ENCODE data around the gene TCEA2. TPM values are rescaled to one million over a fixed set of nuclear protein-coding genes. Genes with fewer than 3 reads are reported as not detected.

Gene TCEA2
- 25.5 and 43.8 TPM in 2 replicates for total RNA-seq

GRCh38 chr20:64062596-64063388 lies at the start of gene TCEA2:
Gene TCEA2, plus strand, starts transcription at chr20:64063198. Its CDS starts 115 bp downstream, at chr20:64063313.

GRCh38 chr20:64035933-64036345 lies 27.1 kb upstream of the TCEA2 start, which contains the start of gene C20orf204:
Gene C20orf204, plus strand, starts transcription at chr20:64036182. Its CDS starts 142 bp downstream, at chr20:64036324.

GRCh38 chr20:64049060-64049877 lies 13.7 kb upstream of the TCEA2 start, which contains the start of gene SOX18:
Gene SOX18, minus strand, starts transcription at chr20:64049639. Its CDS starts 123 bp downstream, at chr20:64049516.

GRCh38 chr20:64079273-64080012 lies 16.4 kb downstream of the TCEA2 start, which contains the start of gene RGS19:
Gene RGS19, minus strand, starts transcription at chr20:64079518. Its CDS starts 2,632 bp downstream, at chr20:64076886.

GRCh38 chr20:64080013-64080812 lies 17.2 kb downstream of the TCEA2 start, which contains the start of gene OPRL1:
Gene OPRL1, plus strand, starts transcription at chr20:64080082. Its CDS starts 12,639 bp downstream, at chr20:64092721.

GRCh38 chr20:64083804-64084684 lies 21.0 kb downstream of the TCEA2 start, which contains the start of gene LKAAEAR1:
Gene LKAAEAR1, minus strand, starts transcription at chr20:64084398. Its CDS starts 179 bp downstream, at chr20:64084219.

GRCh38 chr20:64106981-64107735 lies 44.2 kb downstream of the TCEA2 start, which contains the start of gene NPBWR2:
Gene NPBWR2, minus strand, starts transcription at chr20:64107565. Its CDS starts 734 bp downstream, at chr20:64106831.

Small RNA genes within 50 kb of the gene (small RNA-seq; reads per million reads assigned to genes)
- gene AL355803.1: not detected
- 1.2 reads per million, percentile 64 among the genes with 10 or more reads in this experiment for gene MIR6813

Other genes with a start within 250 kb of the TCEA2 start
- gene ZBTB46, start 231.9 kb upstream of the TCEA2 start, total RNA-seq: 13.1 and 14.4 TPM in 2 replicates
- not detected in 2 replicates for gene ABHD16B, start 201.7 kb upstream of the TCEA2 start, total RNA-seq
- 153 and 174 TPM in 2 replicates for gene TPD52L2, start 197.9 kb upstream of the TCEA2 start, total RNA-seq
- 89.5 and 96.4 TPM in 2 replicates for gene DNAJC5, start 168.1 kb upstream of the TCEA2 start, total RNA-seq
- gene UCKL1, start 106.8 kb upstream of the TCEA2 start, total RNA-seq: 32.4 and 37.9 TPM in 2 replicates
- 18.9 and 22.9 TPM in 2 replicates for gene ZNF512B, start 93.3 kb upstream of the TCEA2 start, total RNA-seq
- 3.7 and 6.5 TPM in 2 replicates for gene SAMD10, start 83.6 kb upstream of the TCEA2 start, total RNA-seq
- gene PRPF6, start 82.1 kb upstream of the TCEA2 start, total RNA-seq: 66.8 and 80.7 TPM in 2 replicates
- gene C20orf204, start 27.0 kb upstream of the TCEA2 start, total RNA-seq: 3.6 and 3.9 TPM in 2 replicates
- gene SOX18, start 13.6 kb upstream of the TCEA2 start, total RNA-seq: 52.4 and 56.8 TPM in 2 replicates
- 28.9 and 29.7 TPM in 2 replicates for gene RGS19, start 16.3 kb downstream of the TCEA2 start, total RNA-seq
- 1.3 and 2.9 TPM in 2 replicates for gene OPRL1, start 16.9 kb downstream of the TCEA2 start, total RNA-seq
- 0.33 TPM in 1 of 2 replicates, not detected in the other for gene LKAAEAR1, start 21.2 kb downstream of the TCEA2 start, total RNA-seq
- not detected in 2 replicates for gene NPBWR2, start 44.4 kb downstream of the TCEA2 start, total RNA-seq
- not detected in 2 replicates for gene MYT1, start 101.3 kb downstream of the TCEA2 start, total RNA-seq
- 37.2 and 39.2 TPM in 2 replicates for gene PCMTD2, start 192.6 kb downstream of the TCEA2 start, total RNA-seq